Measurements from ENCODE around the gene RPS29. TPM values are rescaled to one million over a fixed set of nuclear protein-coding genes. Genes with fewer than 3 reads are reported as not detected.

The RPS29 gene
- total and polyA plus RNA-seq, 2 of the 13 experiments (the other 11 are each of a cell fraction or from before 2014, with no cell fraction given) = 4,303 to 8,215 TPM

DNA sequence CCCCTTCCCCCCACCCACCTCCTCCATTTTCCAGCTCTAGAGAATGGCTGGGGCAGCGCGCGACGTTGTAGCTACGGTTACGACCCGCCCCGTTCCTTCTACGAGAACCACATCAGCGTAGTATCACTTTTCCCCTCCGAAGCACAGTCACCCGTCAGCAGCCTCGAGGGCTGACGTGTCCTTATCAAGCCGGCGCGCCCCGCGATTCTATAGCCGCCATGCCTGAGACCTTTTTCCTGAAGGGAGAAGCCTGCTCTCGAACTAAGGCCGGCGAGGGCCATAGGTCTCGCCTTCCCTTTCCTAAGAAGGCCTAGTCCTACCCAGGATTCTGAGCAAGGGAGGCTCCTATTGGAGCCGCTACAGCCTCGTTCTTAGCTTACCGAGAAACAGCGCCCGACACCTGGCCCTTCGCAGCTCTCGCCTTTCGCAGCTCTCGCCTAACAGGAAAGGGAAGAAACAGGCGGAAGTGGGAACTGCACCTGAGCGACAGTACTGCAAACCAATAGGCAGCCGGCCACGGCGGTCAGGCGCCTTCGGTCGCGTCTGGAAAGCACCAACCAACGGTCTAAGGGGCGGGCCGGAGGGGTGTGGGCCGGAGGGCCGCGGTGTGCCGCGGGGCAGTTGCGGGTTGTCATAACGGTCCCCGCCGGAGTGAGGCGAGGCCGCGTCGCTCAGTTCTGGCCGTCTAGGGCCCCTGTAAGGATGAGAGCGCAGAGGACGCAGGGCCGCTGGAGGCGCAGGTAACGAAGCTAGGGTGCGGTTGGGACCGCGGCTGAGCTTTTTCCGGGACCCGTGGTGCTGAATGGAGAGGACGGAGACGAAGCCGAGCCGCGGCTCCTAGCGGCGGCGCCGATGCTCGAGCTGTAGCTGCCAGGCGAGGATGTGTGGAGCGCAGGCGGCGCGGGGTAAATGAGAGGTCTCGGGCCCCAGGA is 34.3 kb upstream of the RPS29 start, which contains the start of the genes MGAT2 and RPL36AL (continued):
- TF ChIP-seq EP300 (IDR thresholded peaks at IDR 0.05; ENCODE audit: low read depth in 2 of 2, low read length in 2 of 2) (peak in 1 of 2 experiments; percentile 57; a peak in 1 of 4 replicates), EP300 (CRISPR knock-in tag; IDR thresholded peaks at IDR 0.05; ENCODE audit: borderline replicate concordance) (no peak), ZNF329 (CRISPR knock-in tag; IDR thresholded peaks at IDR 0.05; ENCODE audit: low read depth) (no peak), ZNF616 (CRISPR knock-in tag; IDR thresholded peaks at IDR 0.05; ENCODE audit: low read depth) (no peak), ZNF460 (CRISPR knock-in tag; IDR thresholded peaks at IDR 0.05; ENCODE audit: borderline replicate concordance) (no peak), CREM (IDR thresholded peaks at IDR 0.05) (peak; percentile 65), CREM (CRISPR knock-in tag; IDR thresholded peaks at IDR 0.05) (no peak), ZNF335 (CRISPR knock-in tag; IDR thresholded peaks at IDR 0.05) (peak; percentile 86), LCORL (IDR thresholded peaks at IDR 0.05) (no peak), LCORL (CRISPR knock-in tag; IDR thresholded peaks at IDR 0.05) (0 out of 2 replicates have a peak, but pooled peaks have one; percentile 23), FOXK1 (CRISPR knock-in tag; IDR thresholded peaks at IDR 0.05; ENCODE audit: borderline replicate concordance, low read depth) (peak; percentile 11; the same call in 1 of the 2 replicates), MLLT10 (CRISPR knock-in tag; IDR thresholded peaks at IDR 0.05) (0 out of 2 replicates have a peak, but pooled peaks have one; percentile 61), ZNF776 (CRISPR knock-in tag; IDR thresholded peaks at IDR 0.05) (no peak), NFIC (IDR thresholded peaks at IDR 0.05; ENCODE audit: low read length) (no peak), GTF2F1 (IDR thresholded peaks at IDR 0.05; ENCODE audit: low read length) (0 out of 2 replicates have a peak, but pooled peaks have one; percentile 44), RBM39 (IDR thresholded peaks at IDR 0.05; ENCODE audit: low read depth, low read length, poor library complexity, severe bottlenecking) (peak; percentile 57), ZNF678 (CRISPR knock-in tag; IDR thresholded peaks at IDR 0.05) (no peak)
- TF ChIP-seq, protein P1, sequence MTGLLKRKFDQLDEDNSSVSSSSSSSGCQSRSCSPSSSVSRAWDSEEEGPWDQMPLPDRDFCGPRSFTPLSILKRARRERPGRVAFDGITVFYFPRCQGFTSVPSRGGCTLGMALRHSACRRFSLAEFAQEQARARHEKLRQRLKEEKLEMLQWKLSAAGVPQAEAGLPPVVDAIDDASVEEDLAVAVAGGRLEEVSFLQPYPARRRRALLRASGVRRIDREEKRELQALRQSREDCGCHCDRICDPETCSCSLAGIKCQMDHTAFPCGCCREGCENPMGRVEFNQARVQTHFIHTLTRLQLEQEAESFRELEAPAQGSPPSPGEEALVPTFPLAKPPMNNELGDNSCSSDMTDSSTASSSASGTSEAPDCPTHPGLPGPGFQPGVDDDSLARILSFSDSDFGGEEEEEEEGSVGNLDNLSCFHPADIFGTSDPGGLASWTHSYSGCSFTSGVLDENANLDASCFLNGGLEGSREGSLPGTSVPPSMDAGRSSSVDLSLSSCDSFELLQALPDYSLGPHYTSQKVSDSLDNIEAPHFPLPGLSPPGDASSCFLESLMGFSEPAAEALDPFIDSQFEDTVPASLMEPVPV (CRISPR knock-in tag; IDR thresholded peaks at IDR 0.05) = peak; percentile 81
- TF ChIP-seq, protein P2, sequence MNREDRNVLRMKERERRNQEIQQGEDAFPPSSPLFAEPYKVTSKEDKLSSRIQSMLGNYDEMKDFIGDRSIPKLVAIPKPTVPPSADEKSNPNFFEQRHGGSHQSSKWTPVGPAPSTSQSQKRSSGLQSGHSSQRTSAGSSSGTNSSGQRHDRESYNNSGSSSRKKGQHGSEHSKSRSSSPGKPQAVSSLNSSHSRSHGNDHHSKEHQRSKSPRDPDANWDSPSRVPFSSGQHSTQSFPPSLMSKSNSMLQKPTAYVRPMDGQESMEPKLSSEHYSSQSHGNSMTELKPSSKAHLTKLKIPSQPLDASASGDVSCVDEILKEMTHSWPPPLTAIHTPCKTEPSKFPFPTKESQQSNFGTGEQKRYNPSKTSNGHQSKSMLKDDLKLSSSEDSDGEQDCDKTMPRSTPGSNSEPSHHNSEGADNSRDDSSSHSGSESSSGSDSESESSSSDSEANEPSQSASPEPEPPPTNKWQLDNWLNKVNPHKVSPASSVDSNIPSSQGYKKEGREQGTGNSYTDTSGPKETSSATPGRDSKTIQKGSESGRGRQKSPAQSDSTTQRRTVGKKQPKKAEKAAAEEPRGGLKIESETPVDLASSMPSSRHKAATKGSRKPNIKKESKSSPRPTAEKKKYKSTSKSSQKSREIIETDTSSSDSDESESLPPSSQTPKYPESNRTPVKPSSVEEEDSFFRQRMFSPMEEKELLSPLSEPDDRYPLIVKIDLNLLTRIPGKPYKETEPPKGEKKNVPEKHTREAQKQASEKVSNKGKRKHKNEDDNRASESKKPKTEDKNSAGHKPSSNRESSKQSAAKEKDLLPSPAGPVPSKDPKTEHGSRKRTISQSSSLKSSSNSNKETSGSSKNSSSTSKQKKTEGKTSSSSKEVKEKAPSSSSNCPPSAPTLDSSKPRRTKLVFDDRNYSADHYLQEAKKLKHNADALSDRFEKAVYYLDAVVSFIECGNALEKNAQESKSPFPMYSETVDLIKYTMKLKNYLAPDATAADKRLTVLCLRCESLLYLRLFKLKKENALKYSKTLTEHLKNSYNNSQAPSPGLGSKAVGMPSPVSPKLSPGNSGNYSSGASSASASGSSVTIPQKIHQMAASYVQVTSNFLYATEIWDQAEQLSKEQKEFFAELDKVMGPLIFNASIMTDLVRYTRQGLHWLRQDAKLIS (CRISPR knock-in tag; IDR thresholded peaks at IDR 0.05) = 0 out of 2 replicates have a peak, but pooled peaks have one; percentile 64
